ENCODE measurements around the gene GSTP1. TPM values are rescaled to one million over a fixed set of nuclear protein-coding genes. Genes with fewer than 3 reads are reported as not detected.
"Not testable (repeated sequence)": the region's sequence is repeated elsewhere in the genome, so short reads cannot be mapped to it uniquely, and the experiment has no call there.

Gene GSTP1
- total RNA-seq, 1 donor from 2014 or later, result 1,931 TPM

DNA sequence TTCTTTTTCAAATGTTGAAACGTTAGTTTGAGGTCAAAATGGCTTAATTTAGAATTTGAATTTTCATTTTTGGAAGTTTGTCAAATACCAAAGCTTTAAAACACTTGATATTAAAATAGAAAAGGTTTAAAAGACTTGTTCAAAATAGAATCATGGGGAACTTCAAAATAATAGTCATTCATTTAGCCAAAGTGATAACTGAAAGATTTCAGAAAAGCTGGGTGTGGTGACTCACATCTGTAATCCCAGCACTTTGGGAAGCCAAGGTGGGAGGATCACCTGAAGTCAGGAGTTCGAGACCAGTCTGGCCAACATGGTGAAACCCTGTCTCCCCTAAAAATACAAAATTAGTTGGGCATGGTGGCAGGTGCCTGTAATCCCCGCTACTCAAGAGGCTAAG is 10.9 kb downstream of the GSTP1 start:
- TF ChIP-seq CTCF (IDR thresholded peaks at IDR 0.05; ENCODE audit: insufficient read depth, low read length, severe bottlenecking), result no peak
- H3K36me3 ChIP-seq (ENCODE audit: control insufficient read depth, insufficient read depth, low read length), result no peaks in the 10 kb centered on the region
- DNase-seq (ENCODE audit: low read depth), result no peak
- FAIRE-seq, result no peak
- H3K27me3 ChIP-seq (ENCODE audit: control insufficient read depth, insufficient read depth, low read length), result no peaks in the 10 kb centered on the region
- H3K4me3 ChIP-seq (ENCODE audit: low read depth, low read length), result no peak overlapping the region

DNA sequence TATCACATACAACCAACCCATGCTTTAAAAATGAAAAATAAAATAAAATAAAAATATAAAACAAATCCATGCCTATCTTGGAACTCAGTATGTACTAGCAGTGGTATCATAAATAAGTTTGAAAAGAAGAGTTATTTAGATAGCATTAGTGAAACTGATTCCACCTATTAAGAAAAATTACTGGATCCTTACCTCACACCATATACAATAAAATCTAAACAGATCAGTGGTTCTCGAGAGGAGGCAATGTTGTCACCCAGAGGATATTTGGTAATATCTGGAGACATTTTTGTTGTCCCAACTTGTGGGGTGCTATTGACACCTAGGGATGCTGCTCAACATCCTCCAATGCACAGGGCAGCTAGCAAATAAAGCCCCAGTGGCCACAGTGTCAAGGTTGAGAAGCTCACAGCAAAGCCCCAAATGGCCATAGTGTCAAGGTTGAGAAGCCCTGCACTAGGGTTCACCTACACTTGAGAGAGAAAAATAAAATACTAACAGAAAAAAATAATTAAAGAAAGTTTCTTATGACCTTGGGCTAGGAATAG is 13.2 kb downstream of the GSTP1 start:
- DNase-seq (ENCODE audit: low read depth), result no peak
- no peak for TF ChIP-seq CTCF (IDR thresholded peaks at IDR 0.05; ENCODE audit: insufficient read depth, low read length, severe bottlenecking)
- Histone ChIP-seq H3K36me3 (ENCODE audit: control insufficient read depth, insufficient read depth, low read length) (no peaks in the 10 kb centered on the region), H3K27me3 (ENCODE audit: control insufficient read depth, insufficient read depth, low read length) (no peaks in the 10 kb centered on the region), H3K4me3 (ENCODE audit: low read depth, low read length) (no peak overlapping the region)
- no peak for FAIRE-seq

- H3K27me3 ChIP-seq (ENCODE audit: control insufficient read depth, insufficient read depth, low read length); H3K4me3 ChIP-seq (ENCODE audit: low read depth, low read length); DNase-seq (ENCODE audit: low read depth); H3K36me3 ChIP-seq (ENCODE audit: control insufficient read depth, insufficient read depth, low read length); FAIRE-seq: not testable (repeated sequence)
These were observed 13.8 kb downstream of the GSTP1 start for GRCh38 chr11:67597458-67597857.

GRCh38 chr11:67597963-67598362 is 14.4 kb downstream of the GSTP1 start:
- not testable (repeated sequence) for H3K4me3 ChIP-seq (ENCODE audit: low read depth, low read length); FAIRE-seq; H3K36me3 ChIP-seq (ENCODE audit: control insufficient read depth, insufficient read depth, low read length); H3K27me3 ChIP-seq (ENCODE audit: control insufficient read depth, insufficient read depth, low read length); DNase-seq (ENCODE audit: low read depth)

DNA sequence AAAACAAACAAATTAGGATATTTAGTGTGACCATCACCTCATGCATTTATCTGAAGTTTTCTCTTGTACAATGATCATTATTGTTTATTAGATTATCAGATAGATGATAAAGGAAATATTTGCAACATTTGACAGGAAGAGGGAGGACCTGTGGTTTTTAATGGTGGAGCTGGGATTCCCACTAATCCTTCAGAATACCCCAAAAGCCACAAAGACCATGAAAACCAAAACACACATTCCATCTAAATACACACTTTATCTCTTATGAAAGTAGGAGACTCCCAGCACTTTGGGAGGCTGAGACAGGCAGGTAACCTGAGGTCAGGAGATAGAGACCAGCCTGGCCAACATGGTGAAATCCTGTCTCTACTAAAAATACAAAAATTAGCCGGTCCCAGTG is 15.5 kb downstream of the GSTP1 start:
- FAIRE-seq, result no peak
- no peak for TF ChIP-seq CTCF (IDR thresholded peaks at IDR 0.05; ENCODE audit: insufficient read depth, low read length, severe bottlenecking)
- H3K27me3 ChIP-seq (ENCODE audit: control insufficient read depth, insufficient read depth, low read length), result no peaks in the 10 kb centered on the region

GRCh38 chr11:67600324-67601029 is 16.9 kb downstream of the GSTP1 start:
- no peaks in the 10 kb centered on the region for H3K36me3 ChIP-seq (ENCODE audit: control insufficient read depth, insufficient read depth, low read length)
- FAIRE-seq, result no peak
- no peak for TF ChIP-seq CTCF (IDR thresholded peaks at IDR 0.05; ENCODE audit: insufficient read depth, low read length, severe bottlenecking)
- H3K4me3 ChIP-seq (ENCODE audit: low read depth, low read length), result no peak overlapping the region
- H3K27me3 ChIP-seq (ENCODE audit: control insufficient read depth, insufficient read depth, low read length), result no peaks in the 10 kb centered on the region
- no peak for DNase-seq (ENCODE audit: low read depth)

More for the DNA sequence above, 15.5 kb downstream of the GSTP1 start:
- DNase-seq (ENCODE audit: low read depth), result no peak
- Histone ChIP-seq H3K4me3 (ENCODE audit: low read depth, low read length) (no peak overlapping the region), H3K36me3 (ENCODE audit: control insufficient read depth, insufficient read depth, low read length) (no peaks in the 10 kb centered on the region)

- DNase-seq (ENCODE audit: low read depth) (no peak), FAIRE-seq (no peak)
- no peaks in the 10 kb centered on the region for H3K27me3 ChIP-seq (ENCODE audit: control insufficient read depth, insufficient read depth, low read length)
- no peak overlapping the region for H3K4me3 ChIP-seq (ENCODE audit: low read depth, low read length)
- no peak for TF ChIP-seq CTCF (IDR thresholded peaks at IDR 0.05; ENCODE audit: insufficient read depth, low read length, severe bottlenecking)
- H3K36me3 ChIP-seq (ENCODE audit: control insufficient read depth, insufficient read depth, low read length), result no peaks in the 10 kb centered on the region
These were observed 17.5 kb downstream of the GSTP1 start for GRCh38 chr11:67601098-67601497.

DNA sequence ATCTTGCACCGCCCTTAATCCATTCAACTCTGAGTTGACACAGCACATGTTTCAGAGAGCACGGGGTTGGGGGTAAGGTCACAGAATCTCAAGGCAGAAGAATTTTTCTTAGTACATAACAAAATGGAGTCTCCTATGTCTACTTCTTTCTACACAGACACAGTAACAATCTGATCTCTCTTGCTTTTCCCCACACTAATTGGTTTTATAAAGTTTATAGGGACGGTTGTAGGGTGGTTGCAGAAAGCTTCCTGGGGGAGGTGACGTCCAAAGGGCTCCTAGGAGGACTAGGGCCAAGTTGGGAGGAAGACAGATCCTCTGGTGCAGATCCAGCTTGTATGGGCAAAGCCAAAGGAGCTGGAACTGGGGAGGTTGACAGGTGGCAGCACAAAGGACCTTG is 20.5 kb downstream of the GSTP1 start:
- H3K27me3 ChIP-seq (ENCODE audit: control insufficient read depth, insufficient read depth, low read length); H3K4me3 ChIP-seq (ENCODE audit: low read depth, low read length); DNase-seq (ENCODE audit: low read depth); H3K36me3 ChIP-seq (ENCODE audit: control insufficient read depth, insufficient read depth, low read length); FAIRE-seq: not testable (repeated sequence)
